NOMO-1 treated with dmso at 0.1 percent for 144 hours (cell line): ENCODE measurements around the gene PCDHB1.
"Not testable (repeated sequence)": the region's sequence is repeated elsewhere in the genome, so short reads cannot be mapped to it uniquely, and the experiment has no call there.

Experiments used
- DNase-seq: peaks from one replicate; lab custom pipeline; 2025; ENCODE audit not compliant: unreplicated experiment; lab: John Stamatoyannopoulos, UW

PCDHB1 gene

DNA sequence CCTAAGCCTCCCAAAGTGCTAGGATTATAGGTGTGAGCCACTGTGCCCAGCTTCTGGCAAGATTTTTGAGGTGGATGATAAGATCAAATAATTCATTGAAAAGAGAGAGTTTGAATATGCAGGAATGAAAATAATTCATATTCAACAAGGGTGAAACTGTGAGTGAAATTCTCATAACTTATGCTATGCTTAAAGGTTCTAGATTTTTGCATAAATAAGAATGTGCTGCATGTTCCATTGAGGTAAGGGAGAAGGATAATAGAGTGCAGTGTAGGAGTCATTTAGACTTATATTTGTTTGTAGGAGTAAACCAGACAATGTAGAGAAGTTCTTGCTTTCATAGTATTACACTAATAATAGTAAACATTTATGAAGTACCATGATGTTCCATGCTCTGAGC lies 31.1 kb downstream of the PCDHB1 start:
- DNase-seq: no peak

DNA sequence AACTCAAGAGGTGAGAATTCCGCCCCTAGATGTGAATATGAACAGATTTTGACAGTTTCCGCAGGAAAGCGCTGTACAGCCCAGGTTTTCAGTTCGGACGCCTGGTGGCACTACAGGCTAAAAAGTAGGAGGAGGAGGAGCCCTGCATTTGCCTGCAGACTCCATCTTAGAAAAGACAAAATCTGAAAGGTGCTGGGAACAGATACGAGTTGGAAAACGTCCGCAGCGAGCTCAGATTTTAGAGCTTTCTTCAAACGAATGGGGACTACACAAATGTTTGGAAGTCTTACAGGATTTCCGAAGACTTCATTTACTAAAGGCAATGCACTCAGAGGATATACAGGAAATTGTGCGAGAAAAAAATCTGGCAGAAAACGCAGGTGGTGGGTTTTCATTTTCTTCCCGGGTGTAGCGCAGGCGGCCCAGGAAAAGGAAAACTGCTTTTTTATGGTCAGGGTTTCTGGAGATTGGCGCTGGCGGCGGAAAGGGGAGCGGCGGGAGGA lies 33.4 kb downstream of the PCDHB1 start:
- DNase-seq: no peak

DNA sequence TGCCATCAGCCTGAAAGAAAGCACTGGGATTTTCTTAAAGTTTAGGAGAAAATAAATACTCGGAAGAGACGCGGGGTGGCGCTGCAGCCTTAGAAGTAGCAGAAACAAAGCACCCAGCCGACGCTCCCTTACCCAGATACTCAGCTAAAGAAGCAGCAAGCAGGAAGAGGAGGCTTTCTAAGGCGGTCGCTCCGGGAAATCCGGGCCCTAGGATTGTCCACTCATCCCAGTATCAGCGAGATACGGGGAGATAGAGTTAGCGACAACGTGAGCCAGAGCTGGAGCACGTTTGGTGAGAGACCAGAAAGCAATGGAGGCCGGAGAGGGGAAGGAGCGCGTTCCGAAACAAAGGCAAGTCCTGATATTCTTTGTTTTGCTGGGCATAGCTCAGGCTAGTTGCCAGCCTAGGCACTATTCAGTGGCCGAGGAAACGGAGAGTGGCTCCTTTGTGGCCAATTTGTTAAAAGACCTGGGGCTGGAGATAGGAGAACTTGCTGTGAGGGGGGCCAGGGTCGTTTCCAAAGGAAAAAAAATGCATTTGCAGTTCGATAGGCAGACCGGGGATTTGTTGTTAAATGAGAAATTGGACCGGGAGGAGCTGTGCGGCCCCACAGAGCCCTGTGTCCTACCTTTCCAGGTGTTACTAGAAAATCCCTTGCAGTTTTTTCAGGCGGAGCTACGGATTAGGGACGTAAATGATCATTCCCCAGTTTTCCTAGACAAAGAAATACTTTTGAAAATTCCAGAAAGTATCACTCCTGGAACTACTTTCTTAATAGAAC lies 43.5 kb downstream of the PCDHB1 start, which contains the start of gene PCDHB2:
TSS of gene PCDHB2 (plus strand) at position 135 of the 782 bp plus-strand sequence. CDS start at position 311, 176 bp downstream.
- DNase-seq: no peak

DNA sequence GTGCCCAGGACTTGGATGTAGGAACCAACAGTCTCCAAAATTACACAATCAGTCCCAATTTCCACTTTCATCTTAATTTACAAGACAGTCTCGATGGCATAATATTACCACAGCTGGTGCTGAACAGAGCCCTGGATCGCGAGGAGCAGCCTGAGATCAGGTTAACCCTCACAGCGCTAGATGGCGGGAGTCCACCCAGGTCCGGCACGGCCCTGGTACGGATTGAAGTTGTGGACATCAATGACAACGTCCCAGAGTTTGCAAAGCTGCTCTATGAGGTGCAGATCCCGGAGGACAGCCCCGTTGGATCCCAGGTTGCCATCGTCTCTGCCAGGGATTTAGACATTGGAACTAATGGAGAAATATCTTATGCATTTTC lies 44.1 kb downstream of the PCDHB1 start:
- DNase-seq: no peak

DNA sequence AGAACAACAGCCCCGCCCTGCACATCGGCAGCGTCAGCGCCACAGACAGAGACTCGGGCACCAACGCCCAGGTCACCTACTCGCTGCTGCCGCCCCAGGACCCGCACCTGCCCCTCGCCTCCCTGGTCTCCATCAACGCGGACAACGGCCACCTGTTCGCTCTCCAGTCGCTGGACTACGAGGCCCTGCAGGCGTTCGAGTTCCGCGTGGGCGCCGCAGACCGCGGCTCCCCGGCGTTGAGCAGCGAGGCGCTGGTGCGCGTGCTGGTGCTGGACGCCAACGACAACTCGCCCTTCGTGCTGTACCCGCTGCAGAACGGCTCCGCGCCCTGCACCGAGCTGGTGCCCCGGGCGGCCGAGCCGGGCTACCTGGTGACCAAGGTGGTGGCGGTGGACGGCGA lies 45.0 kb downstream of the PCDHB1 start:
- not testable (repeated sequence) for DNase-seq

DNA sequence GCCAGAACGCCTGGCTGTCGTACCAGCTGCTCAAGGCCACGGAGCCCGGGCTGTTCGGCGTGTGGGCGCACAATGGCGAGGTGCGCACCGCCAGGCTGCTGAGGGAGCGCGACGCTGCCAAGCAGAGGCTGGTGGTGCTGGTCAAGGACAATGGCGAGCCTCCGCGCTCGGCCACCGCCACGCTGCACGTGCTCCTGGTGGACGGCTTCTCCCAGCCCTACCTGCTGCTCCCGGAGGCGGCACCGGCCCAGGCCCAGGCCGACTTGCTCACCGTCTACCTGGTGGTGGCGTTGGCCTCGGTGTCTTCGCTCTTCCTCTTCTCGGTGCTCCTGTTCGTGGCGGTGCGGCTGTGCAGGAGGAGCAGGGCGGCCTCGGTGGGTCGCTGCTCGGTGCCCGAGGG lies 45.4 kb downstream of the PCDHB1 start:
- not testable (repeated sequence) for DNase-seq

DNA sequence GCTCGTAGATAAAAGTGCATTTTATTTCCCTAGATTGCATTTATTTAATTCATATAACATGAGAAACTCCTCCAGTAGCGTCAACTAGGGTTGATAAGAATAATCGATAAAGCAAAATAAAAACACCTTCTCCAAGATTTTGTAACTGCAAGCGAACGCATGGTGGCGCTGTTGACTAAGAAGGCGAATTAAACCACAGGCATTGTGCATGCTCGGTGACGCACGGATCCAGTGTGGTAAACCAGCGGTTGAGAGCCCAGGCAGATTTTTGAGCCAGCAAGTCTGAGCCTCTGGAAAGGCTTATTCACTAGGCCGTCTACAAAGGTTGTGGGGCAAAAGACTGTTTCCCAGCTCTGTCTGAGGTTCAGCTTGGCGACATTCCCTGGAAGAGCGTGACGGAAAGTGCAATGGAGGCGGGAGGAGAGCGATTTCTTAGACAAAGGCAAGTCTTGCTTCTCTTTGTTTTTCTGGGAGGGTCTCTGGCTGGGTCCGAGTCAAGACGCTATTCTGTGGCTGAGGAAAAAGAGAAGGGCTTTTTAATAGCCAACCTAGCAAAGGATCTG lies 49.1 kb downstream of the PCDHB1 start, which contains the start of gene PCDHB3:
TSS of gene PCDHB3 (plus strand) at position 231 of the 563 bp plus-strand sequence. CDS start at position 408, 177 bp downstream.
- DNase-seq: no peak

DNA sequence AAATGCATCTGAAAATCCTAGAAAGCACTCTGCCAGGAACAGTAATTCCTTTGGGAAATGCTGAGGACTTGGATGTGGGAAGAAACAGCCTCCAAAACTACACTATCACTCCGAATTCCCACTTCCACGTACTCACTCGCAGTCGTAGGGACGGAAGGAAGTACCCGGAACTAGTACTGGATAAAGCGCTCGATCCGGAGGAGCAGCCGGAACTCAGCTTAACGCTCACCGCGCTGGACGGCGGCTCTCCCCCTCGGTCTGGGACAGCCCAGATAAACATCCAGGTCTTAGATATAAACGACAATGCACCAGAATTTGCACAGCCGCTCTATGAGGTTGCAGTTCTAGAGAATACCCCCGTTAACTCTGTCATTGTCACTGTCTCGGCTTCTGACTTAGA lies 49.9 kb downstream of the PCDHB1 start:
- no peak for DNase-seq

DNA sequence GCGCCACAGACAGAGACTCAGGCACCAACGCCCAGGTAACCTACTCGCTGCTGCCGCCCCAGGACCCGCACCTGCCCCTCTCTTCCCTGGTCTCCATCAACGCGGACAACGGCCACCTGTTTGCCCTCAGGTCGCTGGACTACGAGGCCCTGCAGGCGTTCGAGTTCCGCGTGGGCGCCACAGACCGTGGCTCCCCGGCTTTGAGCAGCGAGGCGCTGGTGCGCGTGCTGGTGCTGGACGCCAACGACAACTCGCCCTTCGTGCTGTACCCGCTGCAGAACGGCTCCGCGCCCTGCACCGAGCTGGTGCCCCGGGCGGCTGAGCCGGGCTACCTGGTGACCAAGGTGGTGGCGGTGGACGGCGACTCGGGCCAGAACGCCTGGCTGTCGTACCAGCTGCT lies 50.9 kb downstream of the PCDHB1 start:
- not testable (repeated sequence) for DNase-seq

DNA sequence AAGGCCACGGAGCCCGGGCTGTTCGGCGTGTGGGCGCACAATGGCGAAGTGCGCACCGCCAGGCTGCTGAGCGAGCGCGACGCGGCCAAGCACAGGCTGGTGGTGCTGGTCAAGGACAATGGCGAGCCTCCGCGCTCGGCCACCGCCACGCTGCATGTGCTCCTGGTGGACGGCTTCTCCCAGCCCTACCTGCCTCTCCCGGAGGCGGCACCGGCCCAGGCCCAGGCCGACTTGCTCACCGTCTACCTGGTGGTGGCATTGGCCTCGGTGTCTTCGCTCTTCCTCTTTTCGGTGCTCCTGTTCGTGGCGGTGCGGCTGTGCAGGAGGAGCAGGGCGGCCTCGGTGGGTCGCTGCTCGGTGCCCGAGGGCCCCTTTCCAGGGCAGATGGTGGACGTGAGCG lies 51.3 kb downstream of the PCDHB1 start:
- DNase-seq: not testable (repeated sequence)

DNA sequence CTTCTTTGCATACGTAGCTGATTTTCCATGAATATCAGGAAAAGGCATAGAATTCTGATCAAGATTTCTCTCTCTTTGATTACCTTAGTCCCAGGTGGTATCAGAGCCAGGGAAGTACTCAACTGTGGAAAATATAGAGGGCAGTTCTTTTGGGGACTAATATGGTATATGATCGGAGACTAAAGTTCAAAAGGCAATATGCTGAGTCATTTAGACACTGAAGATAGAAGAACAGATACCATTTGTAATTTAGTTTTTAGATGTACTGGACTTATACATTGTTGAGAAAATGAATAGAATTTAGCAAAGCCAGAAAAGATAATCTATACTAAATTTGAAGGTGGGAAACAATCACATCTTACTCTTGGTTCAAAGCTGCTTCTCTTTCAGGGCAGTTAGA lies 54.2 kb downstream of the PCDHB1 start:
- DNase-seq: no peak
